Measurements from ENCODE around the gene RPS5. TPM values are rescaled to one million over a fixed set of nuclear protein-coding genes. Genes with fewer than 3 reads are reported as not detected.
A peak's percentile ranks its signal among the peaks of the same experiment; 100 is the strongest.

Gene RPS5
- total and polyA plus RNA-seq, 9 of the 15 experiments (the other 6 are each of a cell fraction or from before 2014, with no cell fraction given) = 1,228 to 3,570 (median 2,484) TPM

DNA sequence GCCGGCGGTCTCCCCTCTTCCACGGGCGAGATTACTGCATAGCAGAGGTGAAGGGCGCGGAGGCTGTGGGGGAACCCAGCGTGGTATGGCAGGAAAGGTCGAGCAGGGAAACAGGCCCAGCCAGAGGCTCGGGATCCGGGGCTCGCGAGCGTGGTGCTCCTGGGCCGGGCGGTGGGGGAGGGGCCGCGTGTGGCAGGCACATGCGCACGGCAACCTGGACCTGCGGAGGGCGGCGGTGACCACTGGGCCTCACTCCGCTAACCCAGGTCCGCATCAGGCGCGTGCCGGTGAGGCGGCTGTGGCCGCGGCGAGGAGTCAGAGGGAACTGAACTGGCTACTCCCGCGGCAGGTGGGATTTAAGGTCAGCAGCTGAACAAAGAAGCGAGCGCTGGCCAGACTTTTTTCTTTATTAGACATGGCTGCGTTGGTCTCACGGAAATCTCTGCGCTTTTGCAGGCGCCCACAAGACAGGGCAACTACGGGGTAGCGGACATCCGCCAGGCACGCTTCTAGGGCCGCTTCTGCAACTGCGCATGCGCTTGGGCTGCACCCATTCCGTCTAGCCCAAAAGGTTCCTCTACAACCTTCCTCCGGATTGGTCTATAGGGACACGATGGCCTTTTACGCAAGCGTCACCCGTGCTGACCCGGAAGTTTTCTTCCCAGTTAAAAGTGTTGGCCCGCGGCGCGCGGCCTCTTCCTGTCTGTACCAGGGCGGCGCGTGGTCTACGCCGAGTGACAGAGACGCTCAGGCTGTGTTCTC lies at the start of gene RPS5 (continued):
- TF ChIP-seq, protein P1, sequence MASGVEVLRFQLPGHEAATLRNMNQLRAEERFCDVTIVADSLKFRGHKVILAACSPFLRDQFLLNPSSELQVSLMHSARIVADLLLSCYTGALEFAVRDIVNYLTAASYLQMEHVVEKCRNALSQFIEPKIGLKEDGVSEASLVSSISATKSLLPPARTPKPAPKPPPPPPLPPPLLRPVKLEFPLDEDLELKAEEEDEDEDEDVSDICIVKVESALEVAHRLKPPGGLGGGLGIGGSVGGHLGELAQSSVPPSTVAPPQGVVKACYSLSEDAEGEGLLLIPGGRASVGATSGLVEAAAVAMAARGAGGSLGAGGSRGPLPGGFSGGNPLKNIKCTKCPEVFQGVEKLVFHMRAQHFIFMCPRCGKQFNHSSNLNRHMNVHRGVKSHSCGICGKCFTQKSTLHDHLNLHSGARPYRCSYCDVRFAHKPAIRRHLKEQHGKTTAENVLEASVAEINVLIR (CRISPR knock-in tag; IDR thresholded peaks at IDR 0.05) = peak; percentile 70
- TF ChIP-seq MTA3 (IDR thresholded peaks at IDR 0.05; ENCODE audit: borderline replicate concordance) = peak; percentile 98
- TF ChIP-seq ZNF696 (CRISPR knock-in tag; conservative IDR thresholded peaks at IDR 0.05) = no peak
- peak; percentile 96 for TF ChIP-seq GTF2F1 (IDR thresholded peaks at IDR 0.05; ENCODE audit: low read depth, low read length)
- peak; percentile 94 for TF ChIP-seq FIP1L1 (IDR thresholded peaks at IDR 0.05; ENCODE audit: low read depth, low read length, poor library complexity, severe bottlenecking)

DNA sequence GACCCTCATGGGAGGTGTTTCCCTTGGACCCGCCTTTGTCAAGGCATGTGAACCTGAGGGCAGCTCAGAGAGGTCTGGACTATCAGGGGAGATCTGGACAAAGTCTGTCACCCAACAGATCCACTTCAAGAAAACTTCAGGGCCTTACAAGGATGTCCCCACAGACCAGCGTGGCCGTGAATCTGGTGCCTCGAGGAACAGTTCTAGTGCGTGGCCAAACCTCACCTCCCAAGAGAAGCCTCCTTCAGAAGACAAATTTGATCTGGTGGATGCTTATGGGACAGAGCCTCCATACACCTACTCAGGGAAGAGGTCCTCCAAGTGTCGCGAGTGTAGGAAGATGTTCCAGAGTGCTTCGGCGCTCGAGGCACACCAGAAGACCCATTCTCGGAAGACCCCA lies 48.7 kb upstream of the RPS5 start:
- no peak overlapping the region for H3K4me3 ChIP-seq
- FAIRE-seq (no peak), DNase-seq (ENCODE audit: extremely low read depth in 1 of 4, low spot score in 3 of 4) (no peak), ATAC-seq (no peak)
- no peak overlapping the region for H3K27ac ChIP-seq (ENCODE audit: extremely low read depth, low read depth, low read length)
- intact Hi-C loops (cut with micrococcal nuclease) = no loop called here
- BruUV-seq (replicated peaks) = no TSS peak
- no peak overlapping the region for H3K9ac ChIP-seq (ENCODE audit: insufficient read depth in 1 of 2, low read depth in 2 of 2, low read length in 2 of 2)
- no peaks in the 10 kb centered on the region for H3K79me2 ChIP-seq (ENCODE audit: control insufficient read depth, insufficient read depth, low read length)
- CTCF ChIA-PET (ENCODE audit: low intra/inter-chr PET ratio) = no interaction called here
- no peaks in the 10 kb centered on the region for H3K27me3 ChIP-seq (ENCODE audit: control insufficient read depth in 2 of 2, insufficient read depth in 2 of 2, low read length in 2 of 2)
- no peaks in the 10 kb centered on the region for H3K9me1 ChIP-seq (ENCODE audit: control insufficient read depth, insufficient read depth, low read length)
- H3K36me3 ChIP-seq (ENCODE audit: control insufficient read depth, insufficient read depth, low read length) = peaks cover 59% of the 10 kb centered on the region
- TF ChIP-seq ZNF778 (CRISPR knock-in tag; IDR thresholded peaks at IDR 0.05) (no peak), GATA2 (CRISPR knock-in tag; IDR thresholded peaks at IDR 0.05) (no peak), NR3C1 (CRISPR knock-in tag; IDR thresholded peaks at IDR 0.05) (no peak), MCM3 (IDR thresholded peaks at IDR 0.05) (no peak), ZNF436 (CRISPR knock-in tag; IDR thresholded peaks at IDR 0.05) (no peak)
- TF ChIP-seq, protein P2, sequence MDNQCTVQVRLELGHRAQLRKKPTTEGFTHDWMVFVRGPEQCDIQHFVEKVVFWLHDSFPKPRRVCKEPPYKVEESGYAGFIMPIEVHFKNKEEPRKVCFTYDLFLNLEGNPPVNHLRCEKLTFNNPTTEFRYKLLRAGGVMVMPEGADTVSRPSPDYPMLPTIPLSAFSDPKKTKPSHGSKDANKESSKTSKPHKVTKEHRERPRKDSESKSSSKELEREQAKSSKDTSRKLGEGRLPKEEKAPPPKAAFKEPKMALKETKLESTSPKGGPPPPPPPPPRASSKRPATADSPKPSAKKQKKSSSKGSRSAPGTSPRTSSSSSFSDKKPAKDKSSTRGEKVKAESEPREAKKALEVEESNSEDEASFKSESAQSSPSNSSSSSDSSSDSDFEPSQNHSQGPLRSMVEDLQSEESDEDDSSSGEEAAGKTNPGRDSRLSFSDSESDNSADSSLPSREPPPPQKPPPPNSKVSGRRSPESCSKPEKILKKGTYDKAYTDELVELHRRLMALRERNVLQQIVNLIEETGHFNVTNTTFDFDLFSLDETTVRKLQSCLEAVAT (IDR thresholded peaks at IDR 0.05) = no peak
- TF ChIP-seq, protein P3, sequence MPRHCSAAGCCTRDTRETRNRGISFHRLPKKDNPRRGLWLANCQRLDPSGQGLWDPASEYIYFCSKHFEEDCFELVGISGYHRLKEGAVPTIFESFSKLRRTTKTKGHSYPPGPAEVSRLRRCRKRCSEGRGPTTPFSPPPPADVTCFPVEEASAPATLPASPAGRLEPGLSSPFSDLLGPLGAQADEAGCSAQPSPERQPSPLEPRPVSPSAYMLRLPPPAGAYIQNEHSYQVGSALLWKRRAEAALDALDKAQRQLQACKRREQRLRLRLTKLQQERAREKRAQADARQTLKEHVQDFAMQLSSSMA (CRISPR knock-in tag; IDR thresholded peaks at IDR 0.05) = no peak
- H2AFZ ChIP-seq (ENCODE audit: low read depth, low read length) = no peak overlapping the region
- in situ Hi-C loops (cut with MboI) = no loop called here
- H4K20me1 ChIP-seq (replicated peaks; ENCODE audit: control insufficient read depth, insufficient read depth, low read length) = no peaks in the 10 kb centered on the region
- POLR2A ChIA-PET = no interaction called here
- peaks cover under 1 to 7% of the 10 kb centered on the region in 2 experiments; a peak in 2 of 5 replicates for H3K4me1 ChIP-seq (replicated peaks in 1 of 2; ENCODE audit: control insufficient read depth in 2 of 2, insufficient read depth in 2 of 2, low read length in 2 of 2)
- H3K9me3 ChIP-seq (replicated peaks; ENCODE audit: control insufficient read depth, insufficient read depth, low read depth, low read length) = peaks cover 2% of the 10 kb centered on the region; the same call in 1 of the 2 replicates
- no peak overlapping the region for H3K4me2 ChIP-seq (ENCODE audit: insufficient read depth, low read length)
- 96% methylated on average over 11 of the region's 11 CpGs for WGBS (ENCODE audit: insufficient coverage, low coverage, missing lambda C conversion rate)
